Ascending aorta (tissue), 2 donors: ENCODE results near the gene ACBD4. TPM values are rescaled to one million over a fixed set of nuclear protein-coding genes. Genes with fewer than 3 reads are reported as not detected.

Experiments used
- DNase-seq, 2 donors: peaks; one replicate each; pipeline ENCODE4 v3.0.0-alpha.2; 2019; ENCODE audit warnings: low spot score in 2 of 2
- H3K27ac ChIP-seq, 2 donors: fragments of 200-600 bp; sonication (generic); one replicate each; pipeline ENCODE4 v1.5.1; 2016 to 2017; ENCODE audit warnings: mild to moderate bottlenecking in 1 of 2
- H3K27me3 ChIP-seq: fragments of 200-600 bp; sonication (generic); one replicate; pipeline ENCODE4 v1.5.1; 2017
- H3K36me3 ChIP-seq, 2 donors: fragments of 200-600 bp; sonication (generic); one replicate each; pipeline ENCODE4 v1.5.1; 2016
- H3K4me1 ChIP-seq, 2 donors: fragments of 200-600 bp; sonication (generic); one replicate each; pipeline ENCODE4 v1.5.1; 2016 to 2017; ENCODE audit warnings: mild to moderate bottlenecking in 1 of 2
- H3K4me3 ChIP-seq, 2 donors: fragments of 200-600 bp; sonication (generic); one replicate each; pipeline ENCODE4 v1.5.1; 2016 to 2017; ENCODE audit warnings: mild to moderate bottlenecking in 1 of 2
- H3K9me3 ChIP-seq, 2 donors: fragments of 200-600 bp; sonication (generic); one replicate each; pipeline ENCODE4 v1.5.1; 2016
- intact Hi-C: fragments of 100-400 bp; cut with DNase I; formaldehyde crosslinking; loops from one replicate; pipeline ENCODE4 v1.15.1; 2023
- total RNA-seq: library from RNA; depleted of rRNA; stranded (reverse); fragments of >200 nt; gene quantifications from one replicate; pipeline ENCODE4 v1.1.0, GENCODE V29; 2016
- TF ChIP-seq, protein P1 (sequence below), 3 experiments: fragments of 200-600 bp in 2 of 3; fragments of 450-650 bp in 1 of 3; sonication (generic) in 2 of 3; IDR thresholded peaks; one replicate each; pipeline ENCODE4 v1.5.1; 2016 to 2019; ENCODE audit warnings: antibody characterized with exemption in 3 of 3, mild to moderate bottlenecking in 1 of 3, moderate library complexity in 1 of 3

Gene ACBD4
- total RNA-seq, 1 donor from 2014 or later: 14.7 TPM

DNA sequence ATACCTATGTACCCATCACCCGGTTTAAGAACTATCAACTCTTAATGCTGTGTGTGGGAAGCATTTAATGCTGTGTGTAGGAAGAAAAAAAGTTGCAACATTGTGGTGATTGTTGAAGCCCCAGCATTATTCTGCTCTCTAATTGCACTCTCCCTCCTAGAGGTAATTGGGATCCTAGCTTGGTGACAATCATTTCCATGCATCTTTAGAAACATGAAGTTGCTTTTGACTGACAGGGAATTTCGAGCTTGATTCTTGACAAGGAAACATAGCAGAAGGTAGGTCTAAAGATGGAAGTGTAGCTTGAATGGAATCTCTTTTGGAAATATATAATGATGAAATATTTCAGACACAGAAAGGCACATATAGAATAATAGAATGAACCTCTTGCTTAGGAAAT is 53.5 kb downstream of the ACBD4 start:
- Histone ChIP-seq H3K4me1 (no peaks in the 10 kb centered on the region), H3K36me3 (no peaks in the 10 kb centered on the region), H3K4me3 (no peak overlapping the region), H3K9me3 (no peaks in the 10 kb centered on the region), H3K27ac (no peak overlapping the region), H3K27me3 (no peaks in the 10 kb centered on the region)
- intact Hi-C loops: no loop called here
- TF ChIP-seq, protein P1, sequence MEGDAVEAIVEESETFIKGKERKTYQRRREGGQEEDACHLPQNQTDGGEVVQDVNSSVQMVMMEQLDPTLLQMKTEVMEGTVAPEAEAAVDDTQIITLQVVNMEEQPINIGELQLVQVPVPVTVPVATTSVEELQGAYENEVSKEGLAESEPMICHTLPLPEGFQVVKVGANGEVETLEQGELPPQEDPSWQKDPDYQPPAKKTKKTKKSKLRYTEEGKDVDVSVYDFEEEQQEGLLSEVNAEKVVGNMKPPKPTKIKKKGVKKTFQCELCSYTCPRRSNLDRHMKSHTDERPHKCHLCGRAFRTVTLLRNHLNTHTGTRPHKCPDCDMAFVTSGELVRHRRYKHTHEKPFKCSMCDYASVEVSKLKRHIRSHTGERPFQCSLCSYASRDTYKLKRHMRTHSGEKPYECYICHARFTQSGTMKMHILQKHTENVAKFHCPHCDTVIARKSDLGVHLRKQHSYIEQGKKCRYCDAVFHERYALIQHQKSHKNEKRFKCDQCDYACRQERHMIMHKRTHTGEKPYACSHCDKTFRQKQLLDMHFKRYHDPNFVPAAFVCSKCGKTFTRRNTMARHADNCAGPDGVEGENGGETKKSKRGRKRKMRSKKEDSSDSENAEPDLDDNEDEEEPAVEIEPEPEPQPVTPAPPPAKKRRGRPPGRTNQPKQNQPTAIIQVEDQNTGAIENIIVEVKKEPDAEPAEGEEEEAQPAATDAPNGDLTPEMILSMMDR (IDR thresholded peaks at IDR 0.05): no peak
- DNase-seq: no peak

DNA sequence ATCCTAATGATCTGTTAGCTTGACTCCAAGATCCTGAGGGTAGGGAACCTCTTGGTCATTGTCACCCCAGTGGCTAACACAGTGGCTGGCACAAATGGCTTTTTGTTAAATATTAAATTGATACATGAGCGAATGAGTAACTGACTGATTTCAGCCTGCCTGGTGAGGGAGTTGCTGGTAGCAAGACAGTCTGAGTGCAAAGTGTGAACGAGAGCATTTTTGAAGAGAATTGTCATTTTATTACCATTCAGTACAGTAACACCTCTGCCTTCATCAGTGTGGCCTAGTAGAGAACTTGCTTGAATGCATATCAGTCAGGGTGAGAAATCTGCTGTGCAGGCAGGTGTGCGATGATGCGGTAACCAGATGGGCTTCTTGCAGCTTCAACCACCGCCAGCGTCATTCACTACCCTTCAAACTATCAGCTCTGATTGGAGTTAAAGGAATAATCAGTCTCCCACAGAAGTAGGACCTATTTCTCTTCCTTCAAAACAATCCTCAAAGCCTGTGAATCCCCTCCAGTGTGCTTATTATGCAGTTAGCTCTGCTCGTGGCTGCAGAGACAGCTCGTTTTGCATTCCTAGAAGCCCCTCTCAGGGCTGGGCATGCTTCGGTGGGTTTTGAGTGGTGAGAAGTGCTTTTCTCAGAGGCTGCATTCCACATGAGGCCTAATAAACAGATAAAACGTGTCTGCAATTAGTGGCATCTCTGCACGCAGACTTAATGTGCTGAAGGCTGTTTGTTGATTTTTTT is 55.2 kb downstream of the ACBD4 start:
- no peaks in the 10 kb centered on the region for H3K9me3 ChIP-seq
- no peak for DNase-seq
- intact Hi-C loops: no loop called here
- no peaks in the 10 kb centered on the region for H3K4me1 ChIP-seq
- TF ChIP-seq, protein P1 (IDR thresholded peaks at IDR 0.05): no peak
- no peak overlapping the region for H3K27ac ChIP-seq
- no peak overlapping the region for H3K4me3 ChIP-seq
- no peaks in the 10 kb centered on the region for H3K36me3 ChIP-seq
- H3K27me3 ChIP-seq: no peaks in the 10 kb centered on the region

Other genes with a start within 250 kb of the ACBD4 start
- gene EFTUD2, start 236.2 kb upstream of the ACBD4 start, total RNA-seq: 126 TPM
- gene GFAP, start 220.2 kb upstream of the ACBD4 start, total RNA-seq: 1.7 TPM
- not detected for gene KIF18B, start 187.9 kb upstream of the ACBD4 start, total RNA-seq
- gene C1QL1, start 167.4 kb upstream of the ACBD4 start, total RNA-seq: not detected
- gene DCAKD, start 84.1 kb upstream of the ACBD4 start, total RNA-seq: 5.0 TPM
- 89.7 TPM for gene NMT1, start 74.4 kb upstream of the ACBD4 start, total RNA-seq
- 65.5 TPM for gene PLCD3, start 3.2 kb upstream of the ACBD4 start, total RNA-seq
- 23.7 TPM for gene HEXIM1, start 12.8 kb downstream of the ACBD4 start, total RNA-seq
- gene HEXIM2, start 26.2 kb downstream of the ACBD4 start, total RNA-seq: 1.4 TPM
- 10.7 TPM for gene FMNL1, start 86.2 kb downstream of the ACBD4 start, total RNA-seq
- gene SPATA32, start 126.4 kb downstream of the ACBD4 start, total RNA-seq: not detected
- 7.7 TPM for gene MAP3K14, start 181.3 kb downstream of the ACBD4 start, total RNA-seq